ENCODE data around the gene ALKBH2. TPM values are rescaled to one million over a fixed set of nuclear protein-coding genes. Genes with fewer than 3 reads are reported as not detected.

The ALKBH2 gene
- total and polyA plus RNA-seq, 11 donors: 5.1 to 18.0 (median 8.2) TPM

DNA sequence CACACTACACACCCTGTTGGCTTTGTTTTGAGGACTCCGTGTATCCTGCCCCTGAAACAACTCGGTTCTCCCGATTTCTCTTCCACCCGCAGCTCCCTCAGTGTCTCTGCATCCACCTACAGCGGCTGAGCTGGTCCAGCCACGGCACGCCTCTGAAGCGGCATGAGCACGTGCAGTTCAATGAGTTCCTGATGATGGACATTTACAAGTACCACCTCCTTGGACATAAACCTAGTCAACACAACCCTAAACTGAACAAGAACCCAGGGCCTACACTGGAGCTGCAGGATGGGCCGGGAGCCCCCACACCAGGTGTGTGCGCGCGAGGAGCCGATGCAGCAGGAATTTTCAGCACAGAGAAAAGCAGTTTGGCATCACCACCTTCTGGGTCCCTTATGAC is 10.5 kb downstream of the ALKBH2 start:
- Histone ChIP-seq H3K27ac (no peak overlapping the region), H3K9me3 (peaks cover 0 to 16% (median 0%) of the 10 kb centered on the region in 12 donors), H3K4me3 (no peak overlapping the region), H3K27me3 (no peaks in the 10 kb centered on the region), H3K4me1 (peaks cover 0 to 8% (median 0%) of the 10 kb centered on the region in 12 donors), H3K36me3 (peaks cover 0 to 100% (median 88%) of the 10 kb centered on the region in 9 donors)
- intact Hi-C loops (cut with DNase I): loop anchor here in 2 of 10 donors (10.0 kb wide), 2 partner anchors 148 to 198 kb away; partner anchors contain the start of gene DAO (in 1 of the 2)
- ATAC-seq (no peak), DNase-seq (no peak)
- no peak for TF ChIP-seq POLR2A (IDR thresholded peaks at IDR 0.05)
- TF ChIP-seq, protein P1, sequence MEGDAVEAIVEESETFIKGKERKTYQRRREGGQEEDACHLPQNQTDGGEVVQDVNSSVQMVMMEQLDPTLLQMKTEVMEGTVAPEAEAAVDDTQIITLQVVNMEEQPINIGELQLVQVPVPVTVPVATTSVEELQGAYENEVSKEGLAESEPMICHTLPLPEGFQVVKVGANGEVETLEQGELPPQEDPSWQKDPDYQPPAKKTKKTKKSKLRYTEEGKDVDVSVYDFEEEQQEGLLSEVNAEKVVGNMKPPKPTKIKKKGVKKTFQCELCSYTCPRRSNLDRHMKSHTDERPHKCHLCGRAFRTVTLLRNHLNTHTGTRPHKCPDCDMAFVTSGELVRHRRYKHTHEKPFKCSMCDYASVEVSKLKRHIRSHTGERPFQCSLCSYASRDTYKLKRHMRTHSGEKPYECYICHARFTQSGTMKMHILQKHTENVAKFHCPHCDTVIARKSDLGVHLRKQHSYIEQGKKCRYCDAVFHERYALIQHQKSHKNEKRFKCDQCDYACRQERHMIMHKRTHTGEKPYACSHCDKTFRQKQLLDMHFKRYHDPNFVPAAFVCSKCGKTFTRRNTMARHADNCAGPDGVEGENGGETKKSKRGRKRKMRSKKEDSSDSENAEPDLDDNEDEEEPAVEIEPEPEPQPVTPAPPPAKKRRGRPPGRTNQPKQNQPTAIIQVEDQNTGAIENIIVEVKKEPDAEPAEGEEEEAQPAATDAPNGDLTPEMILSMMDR (IDR thresholded peaks at IDR 0.05): no peak
- 91 to 99% (median 94%) methylated on average over 13 to 14 of the region's 14 CpGs for WGBS, 4 donors

DNA sequence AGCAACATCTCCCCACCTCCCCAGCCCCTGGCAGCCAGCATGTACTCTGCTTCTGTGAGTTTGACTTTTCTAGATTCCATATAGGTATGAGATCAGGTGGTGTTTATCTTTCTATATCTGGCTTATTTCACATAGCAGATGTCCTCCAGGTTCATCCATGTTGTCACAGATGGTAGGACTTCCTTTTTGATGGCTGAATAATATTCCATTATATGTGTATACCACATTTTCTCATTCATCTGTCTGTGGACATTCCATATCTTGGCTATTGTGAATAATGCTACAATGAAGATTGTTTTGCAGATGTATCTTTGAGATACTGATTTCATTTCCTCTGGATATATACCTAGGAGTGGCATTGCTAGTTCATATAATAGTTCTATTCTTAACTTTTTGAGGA is 18.4 kb downstream of the ALKBH2 start:
- intact Hi-C loops (cut with DNase I): no loop called here
- Histone ChIP-seq H3K27ac (no peak overlapping the region), H3K9me3 (peaks cover 0 to 16% (median 0%) of the 10 kb centered on the region in 12 donors), H3K4me1 (no peaks in the 10 kb centered on the region), H3K4me3 (no peak overlapping the region), H3K27me3 (no peaks in the 10 kb centered on the region), H3K36me3 (peaks cover 2 to 92% (median 66%) of the 10 kb centered on the region in 9 donors)
- DNase-seq (no peak), ATAC-seq (no peak)
- TF ChIP-seq, protein P1 (IDR thresholded peaks at IDR 0.05): no peak
- no peak for TF ChIP-seq POLR2A (IDR thresholded peaks at IDR 0.05)

DNA sequence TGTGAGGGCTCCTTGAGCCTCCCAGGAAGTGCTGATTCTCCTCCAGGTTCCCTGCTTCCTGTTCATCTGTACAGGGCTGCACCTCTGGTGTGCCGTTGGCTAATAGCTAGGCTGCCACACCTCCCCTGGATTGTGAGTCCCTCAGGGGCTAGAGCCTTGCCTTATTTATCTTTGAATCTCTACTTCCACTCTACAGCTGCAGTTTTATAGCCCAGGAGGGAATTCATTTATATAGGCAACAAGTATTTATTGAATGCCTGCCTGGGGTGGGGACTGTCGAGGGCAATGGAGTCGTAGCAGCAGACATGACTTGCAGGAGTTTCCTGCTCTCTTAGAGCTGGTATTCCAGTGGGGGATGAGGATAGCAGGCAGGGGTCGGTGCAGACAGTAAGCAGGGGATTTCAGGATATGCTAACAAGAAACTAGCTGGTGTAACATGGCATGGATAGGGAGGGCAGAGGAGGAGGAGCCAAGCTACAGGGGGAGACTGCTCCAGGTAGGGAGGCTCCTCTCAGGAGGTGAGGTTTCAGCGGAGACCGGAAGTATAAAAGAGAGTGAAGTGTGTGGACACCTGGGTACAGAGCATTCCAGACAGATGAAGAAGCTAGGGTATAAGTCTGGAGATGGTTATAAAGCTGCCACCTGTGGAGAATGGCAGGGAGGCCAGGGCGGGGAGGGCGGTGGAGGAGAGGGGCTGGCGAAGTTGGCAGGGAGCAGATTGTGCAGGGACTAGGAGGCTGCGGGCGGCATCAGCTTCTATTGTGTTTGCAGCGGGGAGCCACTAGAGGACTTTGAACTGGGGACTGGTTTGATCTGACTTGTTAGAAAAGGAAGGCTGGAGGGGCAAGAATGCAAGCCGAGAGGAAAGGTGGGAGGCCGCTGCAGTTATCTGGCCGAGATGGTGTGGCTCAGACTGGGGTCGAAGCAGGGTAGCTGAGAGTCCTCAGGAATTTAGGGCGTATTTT is 23.7 kb downstream of the ALKBH2 start:
- H3K27ac ChIP-seq: no peak overlapping the region
- H3K4me1 ChIP-seq: no peaks in the 10 kb centered on the region
- intact Hi-C loops (cut with DNase I): no loop called here
- H3K36me3 ChIP-seq: peaks cover under 1 to 89% (median 75%) of the 10 kb centered on the region in 9 donors
- WGBS, 4 donors: 84 to 88% (median 86%) methylated on average over 17 of the region's 17 CpGs
- no peak overlapping the region for H3K4me3 ChIP-seq
- ATAC-seq: no peak
- H3K27me3 ChIP-seq: no peaks in the 10 kb centered on the region
- TF ChIP-seq POLR2A (IDR thresholded peaks at IDR 0.05): no peak
- TF ChIP-seq, protein P1 (IDR thresholded peaks at IDR 0.05): no peak
- no peaks in the 10 kb centered on the region for H3K9me3 ChIP-seq
- no peak for DNase-seq

DNA sequence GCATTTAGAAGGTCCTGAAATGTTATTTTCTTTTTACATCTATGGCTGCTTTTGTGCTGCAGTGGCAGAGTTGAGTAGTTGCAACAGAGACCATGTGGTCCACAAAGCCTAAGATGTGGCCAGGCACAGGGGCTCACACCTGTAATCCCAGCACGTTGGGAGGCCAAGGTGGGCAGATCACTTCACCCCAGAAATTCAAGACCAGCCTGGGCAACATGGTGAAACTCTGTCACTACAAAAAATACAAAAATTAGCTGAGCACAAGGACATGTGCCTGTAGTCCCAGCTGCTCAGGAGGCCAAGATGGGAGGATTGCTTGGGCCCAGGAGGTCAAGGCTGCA is 27.4 kb downstream of the ALKBH2 start:
- H3K9me3 ChIP-seq: no peaks in the 10 kb centered on the region
- peaks cover 0 to 78% (median 46%) of the 10 kb centered on the region in 9 donors for H3K36me3 ChIP-seq

More for the DNA sequence above, 27.4 kb downstream of the ALKBH2 start:
- TF ChIP-seq, protein P1 (IDR thresholded peaks at IDR 0.05): no peak
- no peak for TF ChIP-seq POLR2A (IDR thresholded peaks at IDR 0.05)
- no peaks in the 10 kb centered on the region for H3K4me1 ChIP-seq
- H3K27ac ChIP-seq: no peak overlapping the region
- H3K27me3 ChIP-seq: no peaks in the 10 kb centered on the region
- DNase-seq: no peak
- H3K4me3 ChIP-seq: no peak overlapping the region
- WGBS, 4 donors: 64 to 90% (median 75%) methylated on average over 1 of the region's 1 CpG
- intact Hi-C loops (cut with DNase I): no loop called here
- ATAC-seq: no peak
